Measurements from ENCODE around the gene ARHGAP1.

DNA sequence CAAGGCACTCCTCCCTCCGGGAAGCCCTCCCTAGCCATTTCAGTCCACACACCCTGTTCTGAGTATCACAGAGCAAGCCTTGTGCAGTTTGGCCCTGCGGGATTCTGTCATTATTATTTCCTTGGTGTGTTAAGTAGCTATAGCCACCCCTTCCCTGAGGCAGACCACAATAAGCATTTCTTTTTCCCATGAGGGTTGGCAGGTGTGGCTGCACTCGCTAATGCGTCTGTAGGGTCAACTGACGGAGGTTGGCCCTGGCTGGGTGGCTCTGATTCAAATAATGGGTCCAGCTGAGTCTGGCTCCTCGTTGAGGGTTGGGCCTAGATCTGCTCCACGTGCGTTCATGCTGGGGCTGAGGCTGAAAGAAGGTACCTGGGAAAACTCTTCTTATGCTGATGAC is 23.7 kb upstream of the ARHGAP1 start:
- TF ChIP-seq SIN3A (IDR thresholded peaks at IDR 0.05; ENCODE audit: borderline replicate concordance, insufficient read depth, low read depth, low read length), result no peak
- TF ChIP-seq, protein P1, sequence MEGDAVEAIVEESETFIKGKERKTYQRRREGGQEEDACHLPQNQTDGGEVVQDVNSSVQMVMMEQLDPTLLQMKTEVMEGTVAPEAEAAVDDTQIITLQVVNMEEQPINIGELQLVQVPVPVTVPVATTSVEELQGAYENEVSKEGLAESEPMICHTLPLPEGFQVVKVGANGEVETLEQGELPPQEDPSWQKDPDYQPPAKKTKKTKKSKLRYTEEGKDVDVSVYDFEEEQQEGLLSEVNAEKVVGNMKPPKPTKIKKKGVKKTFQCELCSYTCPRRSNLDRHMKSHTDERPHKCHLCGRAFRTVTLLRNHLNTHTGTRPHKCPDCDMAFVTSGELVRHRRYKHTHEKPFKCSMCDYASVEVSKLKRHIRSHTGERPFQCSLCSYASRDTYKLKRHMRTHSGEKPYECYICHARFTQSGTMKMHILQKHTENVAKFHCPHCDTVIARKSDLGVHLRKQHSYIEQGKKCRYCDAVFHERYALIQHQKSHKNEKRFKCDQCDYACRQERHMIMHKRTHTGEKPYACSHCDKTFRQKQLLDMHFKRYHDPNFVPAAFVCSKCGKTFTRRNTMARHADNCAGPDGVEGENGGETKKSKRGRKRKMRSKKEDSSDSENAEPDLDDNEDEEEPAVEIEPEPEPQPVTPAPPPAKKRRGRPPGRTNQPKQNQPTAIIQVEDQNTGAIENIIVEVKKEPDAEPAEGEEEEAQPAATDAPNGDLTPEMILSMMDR (IDR thresholded peaks at IDR 0.05), result no peak
- no peak for TF ChIP-seq REST (IDR thresholded peaks at IDR 0.05; ENCODE audit: insufficient read depth in 1 of 2, low read depth in 2 of 2, low read length in 1 of 2)
- no peak for TF ChIP-seq POLR2AphosphoS5 (IDR thresholded peaks at IDR 0.05; ENCODE audit: low read depth, low read length)
- no peak for TF ChIP-seq TCF7L2 (IDR thresholded peaks at IDR 0.05; ENCODE audit: low read depth, low read length)

All from Panc1 (cell line).